ENCODE data around the gene TSHR. TPM values are rescaled to one million over a fixed set of nuclear protein-coding genes. Genes with fewer than 3 reads are reported as not detected.
"Not testable (repeated sequence)": the region's sequence is repeated elsewhere in the genome, so short reads cannot be mapped to it uniquely, and the experiment has no call there.

The TSHR gene
- total RNA-seq, 1 donor, result not detected

GRCh38 chr14:80948291-80948690, 7.1 kb upstream of the TSHR start:
- DNase-seq (ENCODE audit: low read depth), result no peak
- no peak for TF ChIP-seq CTCF (IDR thresholded peaks at IDR 0.05; ENCODE audit: insufficient read depth, low read depth, low read length)
- H3K4me3 ChIP-seq (ENCODE audit: low read depth, low read length), result no peak overlapping the region

GRCh38 chr14:80951491-80951890, 3.9 kb upstream of the TSHR start:
- no peak overlapping the region for H3K4me3 ChIP-seq (ENCODE audit: low read depth, low read length)
- DNase-seq (ENCODE audit: low read depth), result no peak
- TF ChIP-seq CTCF (IDR thresholded peaks at IDR 0.05; ENCODE audit: insufficient read depth, low read depth, low read length), result no peak

GRCh38 chr14:80953211-80953610, 2.2 kb upstream of the TSHR start:
- H3K4me3 ChIP-seq (ENCODE audit: low read depth, low read length); DNase-seq (ENCODE audit: low read depth): not testable (repeated sequence)

- peak; percentile 82 for TF ChIP-seq CTCF (IDR thresholded peaks at IDR 0.05; ENCODE audit: insufficient read depth, low read depth, low read length)
- peak overlapping the region; percentile 69 for H3K4me3 ChIP-seq (ENCODE audit: low read depth, low read length)
- DNase-seq (ENCODE audit: low read depth), result peak; percentile 75
Observed at GRCh38 chr14:80954687-80955299, 628 bp upstream of the TSHR start.

- DNase-seq (ENCODE audit: low read depth), result no peak
- no peak for TF ChIP-seq CTCF (IDR thresholded peaks at IDR 0.05; ENCODE audit: insufficient read depth, low read depth, low read length)
- H3K4me3 ChIP-seq (ENCODE audit: low read depth, low read length), result no peak overlapping the region
Observed at GRCh38 chr14:80956102-80956501, 681 bp downstream of the TSHR start.

GRCh38 chr14:80956922-80957321, 1.5 kb downstream of the TSHR start:
- TF ChIP-seq CTCF (IDR thresholded peaks at IDR 0.05; ENCODE audit: insufficient read depth, low read depth, low read length), result no peak
- DNase-seq (ENCODE audit: low read depth), result no peak
- no peak overlapping the region for H3K4me3 ChIP-seq (ENCODE audit: low read depth, low read length)

GRCh38 chr14:80957613-80958012, 2.2 kb downstream of the TSHR start:
- H3K4me3 ChIP-seq (ENCODE audit: low read depth, low read length), result no peak overlapping the region
- no peak for DNase-seq (ENCODE audit: low read depth)
- TF ChIP-seq CTCF (IDR thresholded peaks at IDR 0.05; ENCODE audit: insufficient read depth, low read depth, low read length), result no peak

Measured in fibroblast of villous mesenchyme (primary cell).